ENCODE results near the gene RPS6KA5.
"Not testable (repeated sequence)": the region's sequence is repeated elsewhere in the genome, so short reads cannot be mapped to it uniquely, and the experiment has no call there.

The RPS6KA5 gene

DNA sequence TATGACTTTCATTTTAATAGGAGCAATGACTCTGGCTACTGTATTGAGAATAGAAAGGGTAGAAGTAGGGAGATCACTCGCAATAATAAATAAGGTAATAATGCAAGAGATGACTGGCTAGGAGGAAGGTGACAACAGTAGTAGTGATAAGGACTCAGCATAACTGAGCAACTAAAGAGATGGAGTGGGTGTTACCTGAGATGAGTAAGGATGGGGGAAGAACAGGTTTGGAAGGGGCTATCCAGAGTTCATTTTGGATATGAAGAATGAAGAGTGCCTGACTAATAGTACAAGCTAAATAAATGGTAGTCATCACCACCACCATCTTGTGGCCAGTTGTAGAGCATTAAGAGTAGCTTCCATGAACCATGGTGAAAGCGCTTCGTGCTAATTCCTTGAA is 101.1 kb downstream of the RPS6KA5 start:
- Histone ChIP-seq H3K36me3 (ENCODE audit: insufficient read depth, low read length) (peaks cover 4% of the 10 kb centered on the region), H3K9me3 (ENCODE audit: low read length) (no peaks in the 10 kb centered on the region), H3K27me3 (ENCODE audit: control insufficient read depth in 1 of 2, insufficient read depth in 2 of 2, low read length in 2 of 2) (no peaks in the 10 kb centered on the region), H3K27ac (ENCODE audit: low read depth, low read length) (no peak overlapping the region), H3K4me1 (ENCODE audit: insufficient read depth, low read length) (peaks cover 14% of the 10 kb centered on the region), H3K4me3 (ENCODE audit: low read depth in 1 of 2, low read length in 2 of 2) (no peak overlapping the region), H3K9ac (ENCODE audit: low read length) (no peak overlapping the region)

DNA sequence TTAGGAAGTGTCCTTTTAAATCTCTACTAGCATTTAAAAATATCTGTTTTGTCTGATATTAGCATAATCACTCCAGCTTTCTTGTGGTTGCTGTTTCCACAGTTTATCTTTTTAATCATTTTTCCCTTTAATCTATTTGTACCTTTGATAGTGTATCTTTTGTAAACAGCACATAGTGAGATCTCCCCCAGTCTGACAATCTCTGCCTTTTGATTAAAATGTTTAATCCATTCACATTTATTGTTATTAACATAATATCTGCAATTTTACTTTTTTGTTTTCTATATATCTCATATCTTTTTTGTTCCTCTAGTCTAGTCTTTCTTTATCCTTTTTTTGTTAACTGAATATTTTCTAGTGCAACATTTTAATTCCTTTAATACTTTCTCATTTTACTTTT is 104.2 kb downstream of the RPS6KA5 start:
- peaks cover 4% of the 10 kb centered on the region for H3K36me3 ChIP-seq (ENCODE audit: insufficient read depth, low read length)
- H3K27me3 ChIP-seq (ENCODE audit: control insufficient read depth in 1 of 2, insufficient read depth in 2 of 2, low read length in 2 of 2): no peaks in the 10 kb centered on the region
- no peak overlapping the region for H3K9ac ChIP-seq (ENCODE audit: low read length)
- H3K4me1 ChIP-seq (ENCODE audit: insufficient read depth, low read length): peaks cover 7% of the 10 kb centered on the region
- H3K9me3 ChIP-seq (ENCODE audit: low read length): no peaks in the 10 kb centered on the region
- no peak overlapping the region for H3K4me3 ChIP-seq (ENCODE audit: low read depth in 1 of 2, low read length in 2 of 2)
- no peak overlapping the region for H3K27ac ChIP-seq (ENCODE audit: low read depth, low read length)

DNA sequence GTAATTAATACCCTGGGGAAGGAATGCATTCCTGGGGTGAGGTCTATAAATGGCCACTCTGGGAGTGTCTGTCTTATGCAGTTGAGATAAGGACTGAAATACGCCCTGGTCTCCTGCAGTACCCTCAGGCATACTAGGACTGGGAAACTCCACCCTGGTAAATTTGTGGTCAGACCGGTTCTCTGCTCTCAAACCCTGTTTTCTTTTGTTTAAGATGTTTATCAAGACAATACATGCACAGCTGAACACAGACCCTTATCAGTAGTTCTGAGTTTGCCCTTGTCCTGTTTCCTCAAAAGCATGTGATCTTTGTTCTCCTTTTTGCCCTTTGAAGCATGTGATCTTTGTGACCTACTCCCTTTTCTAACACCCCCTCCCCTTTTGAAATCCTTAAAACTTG is 106.8 kb downstream of the RPS6KA5 start:
- not testable (repeated sequence) for H3K27me3 ChIP-seq (ENCODE audit: control insufficient read depth in 1 of 2, insufficient read depth in 2 of 2, low read length in 2 of 2); H3K4me3 ChIP-seq (ENCODE audit: low read depth in 1 of 2, low read length in 2 of 2); H3K36me3 ChIP-seq (ENCODE audit: insufficient read depth, low read length); H3K27ac ChIP-seq (ENCODE audit: low read depth, low read length); H3K4me1 ChIP-seq (ENCODE audit: insufficient read depth, low read length); H3K9ac ChIP-seq (ENCODE audit: low read length); H3K9me3 ChIP-seq (ENCODE audit: low read length)

DNA sequence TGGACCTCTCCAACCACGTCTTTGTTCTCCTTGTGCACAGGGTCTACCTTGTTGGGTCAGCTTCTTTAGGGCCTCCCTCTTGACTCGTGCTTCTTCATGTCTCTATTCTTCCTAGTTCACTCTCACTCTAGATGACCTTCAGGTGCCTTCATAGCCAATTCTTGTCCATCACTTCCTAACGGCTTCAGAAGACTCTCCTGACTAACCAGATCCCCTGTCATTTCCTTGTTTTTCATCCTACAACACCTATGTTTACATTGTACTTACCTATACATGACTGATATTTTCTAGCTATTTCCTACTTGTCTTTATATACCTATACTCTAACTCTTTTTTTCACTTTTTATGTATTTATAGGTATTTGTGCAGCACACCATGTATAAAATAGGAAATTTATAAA is 117.1 kb downstream of the RPS6KA5 start:
- peaks cover 8% of the 10 kb centered on the region for H3K36me3 ChIP-seq (ENCODE audit: insufficient read depth, low read length)

DNA sequence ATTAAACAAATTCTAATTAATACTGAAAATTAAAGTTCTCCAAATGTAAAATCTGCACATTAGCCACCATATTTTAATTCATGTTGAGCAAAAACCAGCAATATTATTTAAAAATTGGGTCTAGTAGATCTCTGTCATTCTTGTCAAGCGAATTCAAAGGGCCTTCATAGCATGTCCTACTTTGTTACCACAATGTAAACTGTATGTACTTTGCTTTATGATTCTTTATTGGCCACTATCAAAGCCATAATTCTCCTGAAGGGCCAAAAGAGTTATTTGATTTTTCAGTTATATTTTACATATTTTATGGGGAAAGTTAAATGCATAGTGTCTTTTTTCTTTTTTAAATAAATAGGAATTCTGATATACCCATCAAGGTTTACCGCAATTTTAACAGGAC is 117.9 kb downstream of the RPS6KA5 start:
- Histone ChIP-seq H3K9ac (ENCODE audit: low read length) (no peak overlapping the region), H3K9me3 (ENCODE audit: low read length) (no peaks in the 10 kb centered on the region), H3K36me3 (ENCODE audit: insufficient read depth, low read length) (peaks cover 8% of the 10 kb centered on the region), H3K4me3 (ENCODE audit: low read depth in 1 of 2, low read length in 2 of 2) (no peak overlapping the region), H3K4me1 (ENCODE audit: insufficient read depth, low read length) (peaks cover under 1% of the 10 kb centered on the region), H3K27ac (ENCODE audit: low read depth, low read length) (no peak overlapping the region), H3K27me3 (ENCODE audit: control insufficient read depth in 1 of 2, insufficient read depth in 2 of 2, low read length in 2 of 2) (no peaks in the 10 kb centered on the region)

More for the DNA sequence above, 117.1 kb downstream of the RPS6KA5 start:
- no peaks in the 10 kb centered on the region for H3K27me3 ChIP-seq (ENCODE audit: control insufficient read depth in 1 of 2, insufficient read depth in 2 of 2, low read length in 2 of 2)
- H3K9me3 ChIP-seq (ENCODE audit: low read length): no peaks in the 10 kb centered on the region
- H3K9ac ChIP-seq (ENCODE audit: low read length): no peak overlapping the region
- H3K4me3 ChIP-seq (ENCODE audit: low read depth in 1 of 2, low read length in 2 of 2): no peak overlapping the region
- no peaks in the 10 kb centered on the region for H3K4me1 ChIP-seq (ENCODE audit: insufficient read depth, low read length)
- H3K27ac ChIP-seq (ENCODE audit: low read depth, low read length): no peak overlapping the region

DNA sequence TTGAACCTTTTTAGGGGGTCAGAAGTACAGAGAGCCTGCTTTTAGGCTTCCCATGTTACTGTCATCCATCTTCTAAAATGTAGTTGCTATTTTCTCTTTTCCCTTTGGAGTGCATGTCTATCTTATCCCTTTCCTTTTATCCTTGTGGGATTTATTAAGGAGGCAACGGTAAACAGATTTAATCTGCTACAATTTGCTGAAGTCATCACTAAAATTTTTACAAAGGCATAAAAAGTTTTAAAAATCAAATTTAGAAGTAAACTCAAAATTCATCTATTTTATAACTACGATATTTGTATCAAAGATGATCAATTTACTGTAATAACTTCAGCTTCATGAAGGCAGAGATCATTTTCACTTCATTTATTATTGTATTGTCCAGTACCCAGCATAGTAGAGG is 118.7 kb downstream of the RPS6KA5 start:
- Histone ChIP-seq H3K36me3 (ENCODE audit: insufficient read depth, low read length) (peaks cover 8% of the 10 kb centered on the region), H3K27ac (ENCODE audit: low read depth, low read length) (no peak overlapping the region), H3K9ac (ENCODE audit: low read length) (no peak overlapping the region), H3K27me3 (ENCODE audit: control insufficient read depth in 1 of 2, insufficient read depth in 2 of 2, low read length in 2 of 2) (no peaks in the 10 kb centered on the region), H3K9me3 (ENCODE audit: low read length) (no peaks in the 10 kb centered on the region), H3K4me1 (ENCODE audit: insufficient read depth, low read length) (peaks cover 9% of the 10 kb centered on the region), H3K4me3 (ENCODE audit: low read depth in 1 of 2, low read length in 2 of 2) (no peak overlapping the region)

DNA sequence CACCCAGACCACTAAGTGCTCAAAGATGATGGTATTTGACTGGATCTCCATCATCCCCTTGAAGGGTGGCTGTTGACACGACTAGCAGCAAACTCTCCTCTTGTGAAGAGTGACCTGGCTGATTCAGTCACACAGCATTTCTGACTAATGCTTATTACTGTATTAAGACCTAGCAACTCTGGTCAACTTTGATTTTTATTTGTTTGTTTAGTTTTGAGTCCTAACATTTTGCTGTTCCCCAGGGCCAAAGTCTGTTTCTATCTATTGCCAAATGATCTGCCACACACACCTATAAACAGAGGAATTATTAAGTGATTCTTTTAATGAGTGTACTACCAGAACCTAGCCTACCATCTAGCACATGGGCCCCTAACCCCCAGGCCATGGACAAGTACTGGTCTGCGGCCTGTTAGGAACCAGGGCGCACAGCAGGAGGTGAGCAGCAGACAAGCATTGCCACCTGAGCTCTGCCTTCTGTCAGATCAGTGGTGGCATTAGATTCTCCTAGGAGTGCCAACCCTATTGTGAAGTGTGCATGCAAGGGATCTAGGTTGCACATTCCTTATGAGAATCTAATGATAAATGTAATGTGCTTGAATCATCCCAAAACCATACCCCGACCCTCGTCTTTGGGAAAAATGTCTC is 120.0 kb downstream of the RPS6KA5 start:
- H3K36me3 ChIP-seq (ENCODE audit: insufficient read depth, low read length): peaks cover 8% of the 10 kb centered on the region
- H3K27ac ChIP-seq (ENCODE audit: low read depth, low read length): no peak overlapping the region
- H3K4me3 ChIP-seq (ENCODE audit: low read depth in 1 of 2, low read length in 2 of 2): no peak overlapping the region
- no peaks in the 10 kb centered on the region for H3K9me3 ChIP-seq (ENCODE audit: low read length)
- H3K9ac ChIP-seq (ENCODE audit: low read length): no peak overlapping the region
- no peaks in the 10 kb centered on the region for H3K27me3 ChIP-seq (ENCODE audit: control insufficient read depth in 1 of 2, insufficient read depth in 2 of 2, low read length in 2 of 2)
- peaks cover 13% of the 10 kb centered on the region for H3K4me1 ChIP-seq (ENCODE audit: insufficient read depth, low read length)

DNA sequence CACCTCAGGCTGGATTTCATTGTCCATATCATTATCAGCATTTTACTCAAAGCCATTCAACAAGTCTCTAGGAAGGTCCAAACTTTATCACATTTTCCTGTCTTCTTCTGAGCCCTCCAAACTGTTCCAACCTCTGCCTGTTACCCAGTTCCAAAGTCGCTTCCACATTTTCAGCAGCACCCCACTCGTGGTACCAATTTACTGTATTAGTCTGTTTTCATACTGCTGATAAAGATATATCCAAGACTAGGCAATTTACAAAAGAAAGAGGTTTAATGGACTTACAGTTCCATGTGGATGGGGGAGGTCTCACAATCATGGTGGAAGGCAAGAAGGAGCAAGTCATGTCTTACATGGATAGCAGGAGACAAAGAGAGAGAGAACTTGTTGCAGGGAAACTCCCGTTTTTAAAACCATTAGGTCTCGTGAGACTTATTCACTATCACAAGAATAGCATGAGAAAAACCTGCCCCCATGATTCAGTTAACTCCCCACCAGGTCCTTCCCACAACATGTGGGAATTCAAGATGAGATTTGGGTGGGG is 121.1 kb downstream of the RPS6KA5 start:
- not testable (repeated sequence) for H3K36me3 ChIP-seq (ENCODE audit: insufficient read depth, low read length); H3K4me3 ChIP-seq (ENCODE audit: low read depth in 1 of 2, low read length in 2 of 2); H3K9me3 ChIP-seq (ENCODE audit: low read length); H3K27ac ChIP-seq (ENCODE audit: low read depth, low read length); H3K27me3 ChIP-seq (ENCODE audit: control insufficient read depth in 1 of 2, insufficient read depth in 2 of 2, low read length in 2 of 2); H3K9ac ChIP-seq (ENCODE audit: low read length)
- peaks cover 19% of the 10 kb centered on the region for H3K4me1 ChIP-seq (ENCODE audit: insufficient read depth, low read length)

DNA sequence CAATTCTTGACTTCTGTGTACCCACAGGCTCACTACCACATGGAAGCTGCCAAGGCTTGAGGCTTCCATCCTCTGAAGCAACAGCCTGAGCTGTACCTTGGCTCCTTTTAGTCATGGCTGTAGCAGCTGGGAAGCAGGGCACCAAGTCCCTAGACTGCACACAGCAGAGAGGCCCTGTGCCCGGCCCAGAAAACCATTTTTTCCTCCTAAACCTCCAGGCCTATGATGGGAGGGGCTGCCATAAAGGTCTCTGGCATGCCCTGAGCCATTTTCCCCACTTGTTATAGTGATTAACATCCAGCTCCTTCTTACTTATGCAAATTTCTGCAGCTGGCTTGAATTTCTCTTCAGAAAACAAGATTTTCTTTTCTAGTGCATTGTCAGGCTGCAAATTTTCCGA is 121.8 kb downstream of the RPS6KA5 start:
- Histone ChIP-seq H3K27ac (ENCODE audit: low read depth, low read length) (no peak overlapping the region), H3K36me3 (ENCODE audit: insufficient read depth, low read length) (peaks cover 8% of the 10 kb centered on the region), H3K27me3 (ENCODE audit: control insufficient read depth in 1 of 2, insufficient read depth in 2 of 2, low read length in 2 of 2) (no peaks in the 10 kb centered on the region), H3K9ac (ENCODE audit: low read length) (no peak overlapping the region), H3K9me3 (ENCODE audit: low read length) (no peaks in the 10 kb centered on the region), H3K4me1 (ENCODE audit: insufficient read depth, low read length) (peaks cover 19% of the 10 kb centered on the region), H3K4me3 (ENCODE audit: low read depth in 1 of 2, low read length in 2 of 2) (no peak overlapping the region)

DNA sequence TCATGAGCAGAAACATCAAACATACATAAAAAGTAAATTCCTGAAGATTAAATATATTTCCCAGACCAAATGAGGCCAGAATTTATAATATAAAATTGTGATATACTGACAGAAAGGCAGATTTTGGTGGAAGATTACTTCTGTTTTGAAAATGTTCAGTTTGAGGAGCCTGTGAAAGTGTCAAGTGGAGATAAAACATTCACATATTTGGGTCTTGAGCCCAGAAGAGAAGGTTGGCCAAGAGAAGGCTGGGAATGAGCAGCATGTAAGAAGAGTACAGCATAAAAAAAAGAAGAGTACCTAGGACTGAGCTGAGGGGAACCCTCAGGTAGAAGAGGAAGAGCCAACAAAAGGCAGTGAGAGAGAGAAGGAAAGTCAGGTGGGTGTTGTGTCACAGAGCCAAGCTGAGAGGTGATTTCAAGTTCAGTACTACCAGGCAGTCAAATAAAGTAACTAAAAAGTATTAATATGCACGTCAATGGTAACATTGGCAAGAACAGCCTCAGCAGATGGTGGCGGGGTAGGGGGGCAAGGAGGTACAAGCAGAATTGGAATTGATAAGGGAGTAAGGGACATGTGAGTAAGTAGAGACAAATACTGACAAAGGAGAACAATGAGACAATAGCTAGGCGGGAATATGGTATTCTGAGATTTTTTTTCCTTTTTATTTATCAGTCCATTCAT is 123.5 kb downstream of the RPS6KA5 start:
- no peaks in the 10 kb centered on the region for H3K9me3 ChIP-seq (ENCODE audit: low read length)
- H3K4me1 ChIP-seq (ENCODE audit: insufficient read depth, low read length): peaks cover 19% of the 10 kb centered on the region
- H3K9ac ChIP-seq (ENCODE audit: low read length): no peak overlapping the region
- no peak overlapping the region for H3K4me3 ChIP-seq (ENCODE audit: low read depth in 1 of 2, low read length in 2 of 2)
- H3K36me3 ChIP-seq (ENCODE audit: insufficient read depth, low read length): peaks cover 8% of the 10 kb centered on the region
- H3K27me3 ChIP-seq (ENCODE audit: control insufficient read depth in 1 of 2, insufficient read depth in 2 of 2, low read length in 2 of 2): no peaks in the 10 kb centered on the region
- H3K27ac ChIP-seq (ENCODE audit: low read depth, low read length): peak overlapping the region; percentile 76

DNA sequence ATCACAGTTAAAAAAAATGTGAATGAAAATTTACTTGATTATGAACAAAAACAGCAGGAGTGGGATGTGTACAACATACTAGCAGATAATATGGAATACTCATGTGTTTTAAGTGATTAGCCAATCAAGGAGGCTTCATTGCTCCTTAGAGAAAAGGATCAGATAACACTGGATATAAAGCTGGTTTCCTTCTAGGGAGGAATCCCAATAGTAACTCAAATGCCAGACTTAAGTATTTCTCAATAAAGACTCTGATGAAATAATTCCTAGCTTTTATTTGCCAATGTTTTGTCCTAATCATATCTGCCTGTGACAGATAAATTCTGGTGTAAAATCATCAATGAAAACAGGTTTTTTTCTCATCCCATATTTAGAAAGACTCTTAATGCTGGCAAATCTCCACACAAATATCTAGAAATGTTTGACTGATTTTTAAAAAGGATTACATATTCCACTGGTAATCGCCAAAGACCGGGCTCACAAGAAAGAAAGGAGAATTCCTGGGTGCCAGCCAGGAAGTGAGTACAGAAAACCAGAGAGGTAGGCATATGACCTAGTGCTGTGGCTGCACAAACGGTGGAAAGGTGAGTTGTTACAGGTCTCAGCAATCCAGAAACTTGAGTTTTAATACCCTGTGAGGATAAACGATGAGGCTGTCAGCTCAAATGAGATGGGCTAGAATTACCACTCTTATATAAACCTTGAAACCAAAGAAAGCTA is 135.7 kb downstream of the RPS6KA5 start:
- Histone ChIP-seq H3K36me3 (ENCODE audit: insufficient read depth, low read length) (peaks cover 4% of the 10 kb centered on the region), H3K4me1 (ENCODE audit: insufficient read depth, low read length) (no peaks in the 10 kb centered on the region), H3K9me3 (ENCODE audit: low read length) (no peaks in the 10 kb centered on the region), H3K9ac (ENCODE audit: low read length) (no peak overlapping the region), H3K4me3 (ENCODE audit: low read depth in 1 of 2, low read length in 2 of 2) (no peak overlapping the region), H3K27me3 (ENCODE audit: control insufficient read depth in 1 of 2, insufficient read depth in 2 of 2, low read length in 2 of 2) (no peaks in the 10 kb centered on the region), H3K27ac (ENCODE audit: low read depth, low read length) (no peak overlapping the region)
